Measurements from ENCODE around the gene WWOX. TPM values are rescaled to one million over a fixed set of nuclear protein-coding genes. Genes with fewer than 3 reads are reported as not detected.

Gene WWOX
- total and polyA plus RNA-seq, 2 of the 13 experiments (the other 11 are each of a cell fraction or from before 2014, with no cell fraction given): 9.1 to 37.4 TPM

DNA sequence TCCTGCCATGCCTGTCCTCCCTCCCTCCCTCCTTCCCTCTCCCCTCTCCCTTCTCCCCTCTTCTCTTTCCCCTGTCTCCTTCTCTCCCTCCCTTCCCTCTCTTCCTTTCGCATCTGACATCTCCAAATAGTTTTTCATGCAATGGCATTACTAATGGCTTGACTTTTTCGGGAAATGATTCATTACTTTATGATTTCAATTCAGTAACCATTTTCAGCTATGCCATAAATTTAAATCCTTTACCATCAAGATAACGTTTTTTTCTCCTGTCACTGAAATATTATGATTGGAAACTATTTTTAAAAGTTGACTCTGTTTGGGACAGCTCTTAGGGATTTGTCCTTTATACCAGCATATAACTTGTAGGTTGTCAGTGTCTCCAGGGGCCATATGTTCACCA, 201.0 kb downstream of the WWOX start:
- no peak for ATAC-seq
- Histone ChIP-seq H3K4me3 (replicated peaks in 1 of 3; ENCODE audit: insufficient read depth in 1 of 3, low read depth in 2 of 3, low read length in 3 of 3) (no peak overlapping the region), H3K4me2 (ENCODE audit: low read depth, low read length) (no peak overlapping the region), H3K9ac (ENCODE audit: insufficient read depth, low read depth, low read length) (no peak overlapping the region), H3K4me1 (ENCODE audit: insufficient read depth, low read length) (peaks cover 36% of the 10 kb centered on the region), H3K27me3 (ENCODE audit: control insufficient read depth in 1 of 2, insufficient read depth in 2 of 2, low read length in 2 of 2) (no peaks in the 10 kb centered on the region), H3K9me3 (ENCODE audit: low read length) (no peaks in the 10 kb centered on the region), H3K27ac (ENCODE audit: extremely low read length, insufficient read depth, low read length) (no peak overlapping the region), H3K36me3 (replicated peaks in 1 of 2; ENCODE audit: control insufficient read depth in 1 of 2, insufficient read depth in 2 of 2, low read length in 2 of 2) (no peaks in the 10 kb centered on the region), H3K79me2 (ENCODE audit: insufficient read depth, low read length) (no peaks in the 10 kb centered on the region), H2AFZ (ENCODE audit: low read length) (no peak overlapping the region), H4K20me1 (ENCODE audit: insufficient read depth, low read length) (no peaks in the 10 kb centered on the region)
- BruUV-seq (replicated peaks): no TSS peak
- no peak for DNase-seq (ENCODE audit: low spot score)
- WGBS (ENCODE audit: low lambda C conversion rate): 80% methylated on average over 3 of the region's 3 CpGs
- intact Hi-C loops (cut with micrococcal nuclease; ENCODE audit: unreplicated experiment): no loop called here
- ChIA-PET POLR2A (no interaction called here), CTCF (ENCODE audit: low intra/inter-chr PET ratio, low total read pairs) (no interaction called here)
- FAIRE-seq: no peak
- TF ChIP-seq, protein P1, sequence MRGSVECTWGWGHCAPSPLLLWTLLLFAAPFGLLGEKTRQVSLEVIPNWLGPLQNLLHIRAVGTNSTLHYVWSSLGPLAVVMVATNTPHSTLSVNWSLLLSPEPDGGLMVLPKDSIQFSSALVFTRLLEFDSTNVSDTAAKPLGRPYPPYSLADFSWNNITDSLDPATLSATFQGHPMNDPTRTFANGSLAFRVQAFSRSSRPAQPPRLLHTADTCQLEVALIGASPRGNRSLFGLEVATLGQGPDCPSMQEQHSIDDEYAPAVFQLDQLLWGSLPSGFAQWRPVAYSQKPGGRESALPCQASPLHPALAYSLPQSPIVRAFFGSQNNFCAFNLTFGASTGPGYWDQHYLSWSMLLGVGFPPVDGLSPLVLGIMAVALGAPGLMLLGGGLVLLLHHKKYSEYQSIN (CRISPR knock-in tag; IDR thresholded peaks at IDR 0.05; ENCODE audit: borderline replicate concordance): no peak
- TF ChIP-seq HNRNPK (IDR thresholded peaks at IDR 0.05; ENCODE audit: low read depth, low read length, poor library complexity, severe bottlenecking): peak; percentile 51
- in situ Hi-C loops (cut with HindIII; ENCODE audit: extremely low pct_ligation_motif_present, low pct_unique_long_range_greater_than_20kb): no loop called here

DNA sequence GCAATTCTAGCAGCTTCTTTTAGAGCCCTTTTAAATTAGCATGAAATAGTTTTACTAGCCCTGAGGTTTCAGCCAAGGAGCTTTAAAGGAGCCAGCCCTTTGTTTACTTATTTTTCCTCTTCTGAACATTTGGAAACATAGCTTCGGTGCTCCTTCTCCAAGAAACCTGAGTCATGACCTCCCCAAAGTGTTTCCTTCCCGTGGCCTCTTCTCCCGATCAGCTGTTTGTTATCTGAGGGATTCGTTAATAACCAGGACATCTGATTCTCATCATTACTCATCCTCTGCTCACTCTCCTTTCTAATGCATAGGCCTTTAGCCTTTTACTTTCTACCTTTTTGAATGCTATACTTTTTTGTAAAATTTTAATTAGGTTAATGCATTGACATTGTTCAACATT, 204.5 kb downstream of the WWOX start:
- Histone ChIP-seq H3K4me2 (ENCODE audit: low read depth, low read length) (no peak overlapping the region), H3K36me3 (replicated peaks in 1 of 2; ENCODE audit: control insufficient read depth in 1 of 2, insufficient read depth in 2 of 2, low read length in 2 of 2) (no peaks in the 10 kb centered on the region), H3K9me3 (ENCODE audit: low read length) (no peaks in the 10 kb centered on the region), H3K4me3 (replicated peaks in 1 of 3; ENCODE audit: insufficient read depth in 1 of 3, low read depth in 2 of 3, low read length in 3 of 3) (no peak overlapping the region), H3K4me1 (ENCODE audit: insufficient read depth, low read length) (peaks cover under 1% of the 10 kb centered on the region; the same call in 1 of the 2 replicates), H3K27ac (ENCODE audit: extremely low read length, insufficient read depth, low read length) (no peak overlapping the region), H2AFZ (ENCODE audit: low read length) (no peak overlapping the region), H3K27me3 (ENCODE audit: control insufficient read depth in 1 of 2, insufficient read depth in 2 of 2, low read length in 2 of 2) (no peaks in the 10 kb centered on the region), H3K79me2 (ENCODE audit: insufficient read depth, low read length) (no peaks in the 10 kb centered on the region), H3K9ac (ENCODE audit: insufficient read depth, low read depth, low read length) (no peak overlapping the region), H4K20me1 (ENCODE audit: insufficient read depth, low read length) (no peaks in the 10 kb centered on the region)
- FAIRE-seq (no peak), ATAC-seq (no peak), DNase-seq (ENCODE audit: low spot score) (no peak)
- ChIA-PET POLR2A (interaction anchor here (1.4 kb wide), 1 partner anchor 11 kb away, joined by 4 read pairs; no protein-coding TSS in a partner anchor), CTCF (ENCODE audit: low intra/inter-chr PET ratio, low total read pairs) (no interaction called here)
- intact Hi-C loops (cut with micrococcal nuclease; ENCODE audit: unreplicated experiment) (no loop called here), in situ Hi-C loops (cut with HindIII; ENCODE audit: extremely low pct_ligation_motif_present, low pct_unique_long_range_greater_than_20kb) (no loop called here)
- no TSS peak for BruUV-seq (replicated peaks)
- 96% methylated on average over 4 of the region's 4 CpGs for WGBS (ENCODE audit: low lambda C conversion rate)
- TF ChIP-seq IKZF1 (IDR thresholded peaks at IDR 0.05) (no peak), SMAD3 (CRISPR knock-in tag; IDR thresholded peaks at IDR 0.05) (no peak), MYC (CRISPR knock-in tag; IDR thresholded peaks at IDR 0.05; ENCODE audit: borderline replicate concordance) (no peak), ZNF878 (CRISPR knock-in tag; IDR thresholded peaks at IDR 0.05) (no peak), JUN (CRISPR knock-in tag; IDR thresholded peaks at IDR 0.05) (no peak), HMG20B (CRISPR knock-in tag; conservative IDR thresholded peaks at IDR 0.05) (no peak), SMARCE1 (IDR thresholded peaks at IDR 0.05; ENCODE audit: borderline replicate concordance) (no peak), ADNP (CRISPR knock-in tag; IDR thresholded peaks at IDR 0.05) (no peak), ZMAT3 (CRISPR knock-in tag; conservative IDR thresholded peaks at IDR 0.05) (no peak), ZNF746 (CRISPR knock-in tag; IDR thresholded peaks at IDR 0.05) (no peak), ZNF282 (IDR thresholded peaks at IDR 0.05; ENCODE audit: partially characterized antibody) (no peak), ZNF253 (CRISPR knock-in tag; IDR thresholded peaks at IDR 0.05; ENCODE audit: borderline replicate concordance) (no peak)
- TF ChIP-seq, protein P2, sequence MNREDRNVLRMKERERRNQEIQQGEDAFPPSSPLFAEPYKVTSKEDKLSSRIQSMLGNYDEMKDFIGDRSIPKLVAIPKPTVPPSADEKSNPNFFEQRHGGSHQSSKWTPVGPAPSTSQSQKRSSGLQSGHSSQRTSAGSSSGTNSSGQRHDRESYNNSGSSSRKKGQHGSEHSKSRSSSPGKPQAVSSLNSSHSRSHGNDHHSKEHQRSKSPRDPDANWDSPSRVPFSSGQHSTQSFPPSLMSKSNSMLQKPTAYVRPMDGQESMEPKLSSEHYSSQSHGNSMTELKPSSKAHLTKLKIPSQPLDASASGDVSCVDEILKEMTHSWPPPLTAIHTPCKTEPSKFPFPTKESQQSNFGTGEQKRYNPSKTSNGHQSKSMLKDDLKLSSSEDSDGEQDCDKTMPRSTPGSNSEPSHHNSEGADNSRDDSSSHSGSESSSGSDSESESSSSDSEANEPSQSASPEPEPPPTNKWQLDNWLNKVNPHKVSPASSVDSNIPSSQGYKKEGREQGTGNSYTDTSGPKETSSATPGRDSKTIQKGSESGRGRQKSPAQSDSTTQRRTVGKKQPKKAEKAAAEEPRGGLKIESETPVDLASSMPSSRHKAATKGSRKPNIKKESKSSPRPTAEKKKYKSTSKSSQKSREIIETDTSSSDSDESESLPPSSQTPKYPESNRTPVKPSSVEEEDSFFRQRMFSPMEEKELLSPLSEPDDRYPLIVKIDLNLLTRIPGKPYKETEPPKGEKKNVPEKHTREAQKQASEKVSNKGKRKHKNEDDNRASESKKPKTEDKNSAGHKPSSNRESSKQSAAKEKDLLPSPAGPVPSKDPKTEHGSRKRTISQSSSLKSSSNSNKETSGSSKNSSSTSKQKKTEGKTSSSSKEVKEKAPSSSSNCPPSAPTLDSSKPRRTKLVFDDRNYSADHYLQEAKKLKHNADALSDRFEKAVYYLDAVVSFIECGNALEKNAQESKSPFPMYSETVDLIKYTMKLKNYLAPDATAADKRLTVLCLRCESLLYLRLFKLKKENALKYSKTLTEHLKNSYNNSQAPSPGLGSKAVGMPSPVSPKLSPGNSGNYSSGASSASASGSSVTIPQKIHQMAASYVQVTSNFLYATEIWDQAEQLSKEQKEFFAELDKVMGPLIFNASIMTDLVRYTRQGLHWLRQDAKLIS (CRISPR knock-in tag; IDR thresholded peaks at IDR 0.05): no peak
- TF ChIP-seq, protein P3, sequence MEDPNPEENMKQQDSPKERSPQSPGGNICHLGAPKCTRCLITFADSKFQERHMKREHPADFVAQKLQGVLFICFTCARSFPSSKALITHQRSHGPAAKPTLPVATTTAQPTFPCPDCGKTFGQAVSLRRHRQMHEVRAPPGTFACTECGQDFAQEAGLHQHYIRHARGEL (CRISPR knock-in tag; IDR thresholded peaks at IDR 0.05): no peak
